Cardiac muscle cell (in vitro differentiated cells and primary cell): ENCODE results near the gene PSMB8. TPM values are rescaled to one million over a fixed set of nuclear protein-coding genes. Genes with fewer than 3 reads are reported as not detected.
A peak's percentile ranks its signal among the peaks of the same experiment; 100 is the strongest.
"Not testable (repeated sequence)": the region's sequence is repeated elsewhere in the genome, so short reads cannot be mapped to it uniquely, and the experiment has no call there.

ENCODE experiments used
- DNase-seq, 2 donors: peaks; one replicate each; pipeline versions ENCODE4 v3.0.0 to v3.0.0-alpha.2; 2010 to 2017; ENCODE audit warnings: low read depth in 1 of 2, low spot score in 1 of 2
- H3K27ac ChIP-seq: fragments of 200-600 bp; sonication (generic); 2 replicates; pipeline ENCODE4 v1.5.1; 2016
- H3K27me3 ChIP-seq: fragments of 200-600 bp; sonication (generic); 2 replicates; pipeline ENCODE4 v1.6.0; 2016; ENCODE audit warnings: control low read depth
- H3K36me3 ChIP-seq: fragments of 200-600 bp; sonication (generic); 2 replicates; pipeline ENCODE4 v1.5.1; 2016; ENCODE audit warnings: control low read depth
- H3K4me1 ChIP-seq: fragments of 200-600 bp; sonication (generic); 2 replicates; pipeline ENCODE4 v1.8.1; 2017; ENCODE audit warnings: low read depth, mild to moderate bottlenecking, mixed run types
- H3K4me3 ChIP-seq: fragments of 200-600 bp; sonication (generic); 2 replicates; pipeline ENCODE4 v1.5.1; 2016; ENCODE audit warnings: mild to moderate bottlenecking
- H3K9me3 ChIP-seq: fragments of 200-600 bp; sonication (generic); 2 replicates; pipeline ENCODE4 v1.5.1; 2017; ENCODE audit warnings: low read depth, mild to moderate bottlenecking, control low read depth
- polyA plus RNA-seq: library from polyadenylated mRNA; unstranded; fragments of >200 nt; fragmentation: Nextera tagmentation; extraction: Ambion mirVana; gene quantifications from 2 replicates; pipeline ENCODE4 v1.2.1, GENCODE V29; 2016
- total RNA-seq: library from RNA; depleted of rRNA; stranded (reverse); fragments of >200 nt; gene quantifications from 2 replicates; pipeline ENCODE4 v1.2.3, GENCODE V29; 2016
- TF ChIP-seq, protein P1 (sequence below): IDR thresholded peaks from 2 replicates; pipeline ENCODE4 v1.5.1; 2012; ENCODE audit warnings: low read depth, mild to moderate bottlenecking, low read length

PSMB8 gene
- total and polyA plus RNA-seq, 2 experiments from 2014 or later, result 0.42 to 0.66 TPM

DNA sequence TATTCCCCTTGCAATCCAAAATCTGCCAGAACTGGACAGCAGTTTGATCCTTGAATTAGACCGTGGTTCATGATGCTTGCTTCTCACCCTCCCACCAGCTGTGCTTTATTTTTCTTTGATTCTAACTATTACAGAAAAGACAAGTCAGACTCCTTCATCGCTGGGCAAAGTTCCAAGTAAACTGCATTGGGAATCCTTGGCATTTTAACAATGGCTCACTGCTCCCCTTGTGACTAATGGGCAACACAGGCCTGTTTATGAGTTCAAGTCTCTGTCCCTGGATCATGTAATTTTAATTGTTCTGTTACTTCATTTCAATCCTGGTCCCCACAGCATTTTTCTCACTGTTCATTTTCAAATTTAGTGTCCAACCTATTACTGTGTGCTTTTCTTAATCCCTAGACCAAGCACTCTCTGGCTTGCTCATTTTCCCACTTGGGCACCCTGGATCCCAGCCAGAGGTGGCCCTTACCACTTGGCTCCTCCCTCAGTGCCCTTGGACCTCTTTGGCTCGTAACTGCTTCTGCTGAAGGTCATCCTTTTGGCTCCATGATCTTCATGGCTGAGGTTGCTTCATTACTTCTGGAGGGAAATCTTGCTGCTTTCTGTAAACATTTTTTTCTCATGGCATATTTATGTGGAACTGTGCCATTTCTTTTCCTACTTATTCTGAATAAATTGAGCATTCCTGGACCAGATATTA lies 43.0 kb upstream of the PSMB8 start:
- TF ChIP-seq, protein P1, sequence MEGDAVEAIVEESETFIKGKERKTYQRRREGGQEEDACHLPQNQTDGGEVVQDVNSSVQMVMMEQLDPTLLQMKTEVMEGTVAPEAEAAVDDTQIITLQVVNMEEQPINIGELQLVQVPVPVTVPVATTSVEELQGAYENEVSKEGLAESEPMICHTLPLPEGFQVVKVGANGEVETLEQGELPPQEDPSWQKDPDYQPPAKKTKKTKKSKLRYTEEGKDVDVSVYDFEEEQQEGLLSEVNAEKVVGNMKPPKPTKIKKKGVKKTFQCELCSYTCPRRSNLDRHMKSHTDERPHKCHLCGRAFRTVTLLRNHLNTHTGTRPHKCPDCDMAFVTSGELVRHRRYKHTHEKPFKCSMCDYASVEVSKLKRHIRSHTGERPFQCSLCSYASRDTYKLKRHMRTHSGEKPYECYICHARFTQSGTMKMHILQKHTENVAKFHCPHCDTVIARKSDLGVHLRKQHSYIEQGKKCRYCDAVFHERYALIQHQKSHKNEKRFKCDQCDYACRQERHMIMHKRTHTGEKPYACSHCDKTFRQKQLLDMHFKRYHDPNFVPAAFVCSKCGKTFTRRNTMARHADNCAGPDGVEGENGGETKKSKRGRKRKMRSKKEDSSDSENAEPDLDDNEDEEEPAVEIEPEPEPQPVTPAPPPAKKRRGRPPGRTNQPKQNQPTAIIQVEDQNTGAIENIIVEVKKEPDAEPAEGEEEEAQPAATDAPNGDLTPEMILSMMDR, result no peak
- peaks cover 4% of the 10 kb centered on the region for H3K27me3 ChIP-seq

DNA sequence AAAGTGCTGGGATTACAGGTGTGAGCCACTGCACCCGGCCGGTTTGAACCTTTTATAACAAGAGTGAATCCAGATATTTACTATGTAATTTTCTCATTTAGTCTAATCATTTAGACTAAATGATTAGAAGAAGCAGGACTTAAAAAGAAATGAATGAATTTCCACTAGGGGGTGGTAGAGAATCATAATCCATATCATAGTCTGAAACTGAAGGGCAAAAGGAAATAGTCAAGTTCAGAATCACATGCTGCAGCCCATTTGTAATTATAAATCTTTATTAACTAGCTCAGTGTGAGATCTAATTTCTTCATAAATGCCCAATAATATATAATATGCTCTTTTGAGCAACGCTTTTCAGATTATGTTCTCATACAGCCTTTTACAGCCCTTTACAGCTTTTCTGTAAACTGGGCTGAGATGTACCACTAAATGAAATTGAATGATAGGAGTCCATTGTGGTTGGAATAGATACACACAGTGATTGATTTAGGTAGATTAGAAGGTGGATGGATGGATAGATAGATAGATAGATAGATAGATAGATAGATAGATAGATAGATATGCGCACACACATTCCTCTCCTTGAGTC lies 41.9 kb upstream of the PSMB8 start:
- TF ChIP-seq, protein P1, result peak; percentile 49
- no peaks in the 10 kb centered on the region for H3K9me3 ChIP-seq
- H3K36me3 ChIP-seq, result no peaks in the 10 kb centered on the region
- peak; percentile 81 to 84 for DNase-seq
- H3K4me1 ChIP-seq, result no peaks in the 10 kb centered on the region
- no peak overlapping the region for H3K4me3 ChIP-seq
- peaks cover 4% of the 10 kb centered on the region for H3K27me3 ChIP-seq
- H3K27ac ChIP-seq, result no peak overlapping the region

More for the DNA sequence above, 43.0 kb upstream of the PSMB8 start:
- no peaks in the 10 kb centered on the region for H3K4me1 ChIP-seq
- H3K36me3 ChIP-seq, result no peaks in the 10 kb centered on the region
- no peak overlapping the region for H3K4me3 ChIP-seq
- H3K27ac ChIP-seq, result no peak overlapping the region
- H3K9me3 ChIP-seq, result no peaks in the 10 kb centered on the region
- DNase-seq, result peak; percentile 4 to 76

DNA sequence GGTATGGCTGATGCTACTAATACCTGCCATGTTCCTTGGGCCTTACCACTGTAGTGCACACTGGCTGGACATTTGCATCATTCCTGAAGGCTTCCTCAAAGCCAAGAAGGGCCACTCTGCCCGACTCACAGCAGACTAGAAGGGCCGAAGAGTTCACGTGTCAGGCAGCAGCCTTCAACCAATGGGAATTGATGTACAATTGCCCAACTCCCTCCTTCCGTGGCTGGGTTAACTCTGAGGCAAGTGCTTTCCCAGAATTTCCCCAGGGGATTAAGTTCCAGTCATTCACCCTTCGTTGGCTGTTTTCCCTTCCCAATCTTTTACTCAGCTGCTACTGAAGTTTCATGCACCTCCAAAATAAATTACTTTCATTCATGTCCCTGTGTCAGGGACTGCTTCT lies 39.9 kb upstream of the PSMB8 start:
- TF ChIP-seq, protein P1, result no peak
- Histone ChIP-seq H3K9me3 (no peaks in the 10 kb centered on the region), H3K27me3 (no peaks in the 10 kb centered on the region), H3K4me1 (no peaks in the 10 kb centered on the region), H3K27ac (no peak overlapping the region), H3K4me3 (no peak overlapping the region), H3K36me3 (no peaks in the 10 kb centered on the region)
- DNase-seq, result peak; percentile 9 to 92

DNA sequence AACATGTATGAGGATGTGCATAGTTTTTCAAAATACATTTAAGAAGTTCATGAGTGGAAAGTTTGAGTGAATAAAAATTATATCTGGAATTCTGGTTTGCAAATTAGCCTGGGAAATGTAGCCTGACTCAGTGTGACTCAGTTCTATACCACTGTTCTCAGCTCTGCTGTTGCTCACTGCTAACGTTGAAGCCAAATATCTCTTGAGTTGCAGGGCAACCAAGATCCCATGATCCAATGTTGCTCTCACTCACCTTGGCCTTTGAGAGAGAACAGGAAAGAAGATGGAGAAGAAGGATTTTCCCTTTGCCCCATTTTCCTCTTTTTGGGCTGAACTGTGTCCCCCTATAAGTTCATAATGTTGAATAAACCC lies 39.0 kb upstream of the PSMB8 start:
- no peaks in the 10 kb centered on the region for H3K36me3 ChIP-seq
- no peaks in the 10 kb centered on the region for H3K4me1 ChIP-seq
- H3K4me3 ChIP-seq, result no peak overlapping the region
- H3K27ac ChIP-seq, result no peak overlapping the region
- DNase-seq, result peak in 1 of 2 donors; percentile 20
- TF ChIP-seq, protein P1, result no peak
- no peaks in the 10 kb centered on the region for H3K27me3 ChIP-seq
- no peaks in the 10 kb centered on the region for H3K9me3 ChIP-seq

DNA sequence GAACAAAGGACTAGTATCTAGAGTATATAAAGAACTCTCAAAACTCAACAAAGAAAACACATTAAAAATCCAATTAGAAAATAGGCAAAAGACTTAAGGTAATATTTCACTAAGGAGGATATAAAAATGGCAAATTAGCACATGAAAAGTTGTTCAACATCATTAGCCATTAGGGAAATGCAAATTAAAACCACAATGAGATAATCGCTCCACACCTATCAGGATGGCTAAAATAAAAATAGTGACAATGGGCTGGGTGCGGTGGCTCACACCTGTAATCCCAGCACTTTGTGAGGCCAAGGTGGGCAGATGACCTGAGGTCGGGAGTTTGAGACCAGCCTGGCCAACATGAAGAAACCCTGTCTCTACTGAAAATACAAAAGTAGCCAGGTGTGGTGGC lies 37.1 kb upstream of the PSMB8 start:
- not testable (repeated sequence) for H3K36me3 ChIP-seq, H3K4me3 ChIP-seq, H3K4me1 ChIP-seq, H3K9me3 ChIP-seq, DNase-seq, H3K27ac ChIP-seq, H3K27me3 ChIP-seq

DNA sequence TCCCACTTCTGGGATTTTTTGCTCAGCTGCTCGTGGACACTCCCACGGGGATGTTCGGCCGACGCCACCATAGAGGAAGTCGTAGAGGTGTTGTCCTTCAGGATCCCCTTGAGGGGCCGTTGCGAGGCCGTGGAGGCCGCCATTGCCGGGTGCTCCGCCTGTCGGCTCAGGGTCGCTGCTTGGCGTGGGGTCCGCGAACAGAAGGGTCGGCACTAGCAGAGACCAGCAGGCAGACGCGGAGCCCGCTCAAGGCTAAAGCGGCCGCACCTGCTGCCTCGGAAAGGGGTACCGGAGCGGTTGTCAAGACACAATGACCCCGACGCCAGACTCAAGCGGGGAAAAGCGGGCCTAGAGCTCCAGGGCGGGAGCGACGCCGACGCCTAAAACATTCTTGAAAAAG lies 35.8 kb upstream of the PSMB8 start:
- TF ChIP-seq, protein P1, result no peak
- Histone ChIP-seq H3K4me1 (no peaks in the 10 kb centered on the region), H3K36me3 (no peaks in the 10 kb centered on the region), H3K4me3 (no peak overlapping the region), H3K27me3 (no peaks in the 10 kb centered on the region), H3K9me3 (no peaks in the 10 kb centered on the region), H3K27ac (no peak overlapping the region)
- no peak for DNase-seq
